ENCODE data around the gene GRPEL2.
A peak's percentile ranks its signal among the peaks of the same experiment; 100 is the strongest.

GRPEL2 gene

GRCh38 chr5:149357370-149358293 is 12.3 kb downstream of the GRPEL2 start, which contains the start of gene PCYOX1L:
Gene PCYOX1L, plus strand, starts transcription at chr5:149358046. Its CDS starts 23 bp downstream, at chr5:149358069.
- peak; percentile 99 for DNase-seq (ENCODE audit: low spot score)

- peak; percentile 65 for DNase-seq (ENCODE audit: low spot score)
These were observed 13.0 kb downstream of the GRPEL2 start for GRCh38 chr5:149358294-149358651.

GRCh38 chr5:149358868-149359495 is 13.7 kb downstream of the GRPEL2 start:
- DNase-seq (ENCODE audit: low spot score) = no peak

- no peak for DNase-seq (ENCODE audit: low spot score)
These were observed 15.0 kb downstream of the GRPEL2 start for GRCh38 chr5:149360272-149360671.

- no peak for DNase-seq (ENCODE audit: low spot score)
These were observed 17.2 kb downstream of the GRPEL2 start for GRCh38 chr5:149362541-149362940.

- DNase-seq (ENCODE audit: low spot score) = no peak
These were observed 18.1 kb downstream of the GRPEL2 start for GRCh38 chr5:149363358-149363757.

- DNase-seq (ENCODE audit: low spot score) = no peak
These were observed 18.6 kb downstream of the GRPEL2 start for GRCh38 chr5:149363936-149364335.

- DNase-seq (ENCODE audit: low spot score) = no peak
These were observed 19.4 kb downstream of the GRPEL2 start for GRCh38 chr5:149364719-149365118.

- DNase-seq (ENCODE audit: low spot score) = no peak
These were observed 20.1 kb downstream of the GRPEL2 start for GRCh38 chr5:149365418-149365817.

GRCh38 chr5:149366169-149366729 is 20.9 kb downstream of the GRPEL2 start:
- DNase-seq (ENCODE audit: low spot score) = no peak

- peak; percentile 73 for DNase-seq (ENCODE audit: low spot score)
These were observed 22.1 kb downstream of the GRPEL2 start for GRCh38 chr5:149367249-149367971.

GRCh38 chr5:149367972-149368645 is 22.8 kb downstream of the GRPEL2 start:
- DNase-seq (ENCODE audit: low spot score) = no peak

- no peak for DNase-seq (ENCODE audit: low spot score)
These were observed 25.6 kb downstream of the GRPEL2 start for GRCh38 chr5:149370878-149371277.

GRCh38 chr5:149371296-149371962 is 26.1 kb downstream of the GRPEL2 start:
- DNase-seq (ENCODE audit: low spot score) = peak; percentile 61

GRCh38 chr5:149372076-149372795 is 26.9 kb downstream of the GRPEL2 start:
- no peak for DNase-seq (ENCODE audit: low spot score)

GRCh38 chr5:149372932-149373331 is 27.6 kb downstream of the GRPEL2 start:
- no peak for DNase-seq (ENCODE audit: low spot score)

GRCh38 chr5:149374303-149374702 is 29.0 kb downstream of the GRPEL2 start:
- DNase-seq (ENCODE audit: low spot score) = no peak

- no peak for DNase-seq (ENCODE audit: low spot score)
These were observed 29.5 kb downstream of the GRPEL2 start for GRCh38 chr5:149374801-149375200.

GRCh38 chr5:149375434-149375833 is 30.1 kb downstream of the GRPEL2 start:
- DNase-seq (ENCODE audit: low spot score) = no peak

GRCh38 chr5:149376104-149376503 is 30.8 kb downstream of the GRPEL2 start:
- DNase-seq (ENCODE audit: low spot score) = no peak

Measured in Ammon's horn (tissue), 1 donor.